ENCODE results near the gene MKNK2.

The MKNK2 gene

DNA sequence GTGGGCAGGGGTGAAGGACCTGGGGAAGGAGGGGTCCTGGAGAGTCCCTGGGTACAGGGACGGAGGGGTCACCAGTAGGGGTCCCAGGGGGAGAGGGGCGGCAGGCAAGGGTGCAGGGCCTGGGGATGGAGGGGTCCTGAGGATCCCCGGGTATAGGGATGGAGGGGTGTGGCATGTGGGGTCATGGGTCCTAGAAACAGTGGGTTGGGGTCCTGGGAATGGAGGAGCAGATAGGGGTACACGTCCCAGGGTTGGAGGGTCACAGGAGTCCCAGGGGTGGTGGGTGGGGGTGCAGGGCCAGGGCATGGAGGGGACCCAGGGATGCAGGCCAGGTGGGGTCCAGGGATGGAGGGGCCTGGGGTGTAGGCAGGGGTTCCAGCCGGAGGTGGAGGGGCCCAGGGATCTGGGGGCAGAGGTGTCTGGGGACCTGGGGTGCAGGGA, 36.9 kb downstream of the MKNK2 start:
- no peak for DNase-seq
- H3K27me3 ChIP-seq (ENCODE audit: insufficient read depth, low read depth, severe bottlenecking): no peaks in the 10 kb centered on the region
- no peaks in the 10 kb centered on the region for H3K9me3 ChIP-seq (ENCODE audit: severe bottlenecking)
- H3K27ac ChIP-seq: no peak overlapping the region
- TF ChIP-seq, protein P1, sequence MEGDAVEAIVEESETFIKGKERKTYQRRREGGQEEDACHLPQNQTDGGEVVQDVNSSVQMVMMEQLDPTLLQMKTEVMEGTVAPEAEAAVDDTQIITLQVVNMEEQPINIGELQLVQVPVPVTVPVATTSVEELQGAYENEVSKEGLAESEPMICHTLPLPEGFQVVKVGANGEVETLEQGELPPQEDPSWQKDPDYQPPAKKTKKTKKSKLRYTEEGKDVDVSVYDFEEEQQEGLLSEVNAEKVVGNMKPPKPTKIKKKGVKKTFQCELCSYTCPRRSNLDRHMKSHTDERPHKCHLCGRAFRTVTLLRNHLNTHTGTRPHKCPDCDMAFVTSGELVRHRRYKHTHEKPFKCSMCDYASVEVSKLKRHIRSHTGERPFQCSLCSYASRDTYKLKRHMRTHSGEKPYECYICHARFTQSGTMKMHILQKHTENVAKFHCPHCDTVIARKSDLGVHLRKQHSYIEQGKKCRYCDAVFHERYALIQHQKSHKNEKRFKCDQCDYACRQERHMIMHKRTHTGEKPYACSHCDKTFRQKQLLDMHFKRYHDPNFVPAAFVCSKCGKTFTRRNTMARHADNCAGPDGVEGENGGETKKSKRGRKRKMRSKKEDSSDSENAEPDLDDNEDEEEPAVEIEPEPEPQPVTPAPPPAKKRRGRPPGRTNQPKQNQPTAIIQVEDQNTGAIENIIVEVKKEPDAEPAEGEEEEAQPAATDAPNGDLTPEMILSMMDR (IDR thresholded peaks at IDR 0.05; ENCODE audit: low read depth, low read length): no peak
- H3K4me3 ChIP-seq (ENCODE audit: low read depth, low read length): no peak overlapping the region
- peaks cover 10% of the 10 kb centered on the region; the same call in 1 of the 2 replicates for H3K36me3 ChIP-seq

DNA sequence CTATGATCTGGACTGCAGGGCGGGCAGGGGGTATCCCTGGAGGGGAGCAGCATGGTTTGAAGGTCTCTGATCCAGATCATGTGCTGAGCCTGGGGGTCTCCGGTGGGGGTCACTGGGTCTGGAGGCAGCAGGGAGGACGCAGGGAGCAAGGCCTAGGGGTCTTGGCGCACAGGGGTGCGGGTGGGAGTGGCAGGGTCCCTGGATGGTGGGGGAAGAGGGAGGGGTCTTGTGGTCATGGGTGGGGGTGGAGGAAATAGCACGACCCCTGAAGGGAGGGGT, 37.4 kb downstream of the MKNK2 start:
- Histone ChIP-seq H3K27ac (no peak overlapping the region), H3K4me3 (ENCODE audit: low read depth, low read length) (no peak overlapping the region), H3K36me3 (peaks cover 10% of the 10 kb centered on the region; the same call in 1 of the 2 replicates), H3K9me3 (ENCODE audit: severe bottlenecking) (no peaks in the 10 kb centered on the region), H3K27me3 (ENCODE audit: insufficient read depth, low read depth, severe bottlenecking) (no peaks in the 10 kb centered on the region)
- TF ChIP-seq, protein P1 (IDR thresholded peaks at IDR 0.05; ENCODE audit: low read depth, low read length): no peak
- DNase-seq: no peak

DNA sequence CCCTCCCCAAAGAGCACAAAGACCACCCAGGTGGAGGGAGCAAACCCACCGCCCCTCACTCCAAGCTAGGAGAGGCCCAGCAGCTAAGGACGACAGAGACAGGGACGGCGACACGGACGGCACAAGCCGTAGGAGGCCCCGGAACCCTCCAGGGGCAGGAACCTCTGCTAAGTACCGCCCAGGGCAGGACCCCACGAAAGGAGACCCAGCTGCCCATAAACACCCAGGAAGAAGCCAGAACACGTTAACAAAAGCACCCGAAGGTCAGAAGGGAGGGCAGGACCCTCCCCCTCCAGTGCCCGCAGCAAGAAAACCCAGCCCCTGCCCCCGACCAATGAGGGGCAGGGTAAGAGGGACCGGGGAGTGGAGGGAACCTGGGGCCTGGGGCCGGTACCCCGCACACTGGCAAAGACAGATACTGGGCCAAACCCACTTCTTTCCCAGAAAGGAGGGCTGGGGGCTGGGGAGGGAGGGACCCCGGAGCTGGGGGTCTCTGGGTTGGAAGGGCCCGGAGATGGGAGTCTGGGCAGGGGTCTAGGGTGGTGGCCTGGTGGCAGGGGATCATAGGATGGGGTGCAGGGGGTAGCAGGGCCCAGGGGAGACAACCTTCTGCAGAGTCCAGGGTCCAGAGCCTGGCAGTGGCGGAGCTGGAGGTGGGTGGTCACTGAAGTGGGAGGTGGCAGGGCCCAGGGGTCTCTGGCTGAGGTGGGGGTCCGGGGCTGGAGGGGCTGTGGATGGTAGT, 37.9 kb downstream of the MKNK2 start:
- Histone ChIP-seq H3K9me3 (ENCODE audit: severe bottlenecking) (no peaks in the 10 kb centered on the region), H3K27me3 (ENCODE audit: insufficient read depth, low read depth, severe bottlenecking) (no peaks in the 10 kb centered on the region), H3K4me3 (ENCODE audit: low read depth, low read length) (no peak overlapping the region), H3K36me3 (peaks cover 10% of the 10 kb centered on the region; the same call in 1 of the 2 replicates), H3K27ac (no peak overlapping the region)
- no peak for DNase-seq
- TF ChIP-seq, protein P1 (IDR thresholded peaks at IDR 0.05; ENCODE audit: low read depth, low read length): no peak

DNA sequence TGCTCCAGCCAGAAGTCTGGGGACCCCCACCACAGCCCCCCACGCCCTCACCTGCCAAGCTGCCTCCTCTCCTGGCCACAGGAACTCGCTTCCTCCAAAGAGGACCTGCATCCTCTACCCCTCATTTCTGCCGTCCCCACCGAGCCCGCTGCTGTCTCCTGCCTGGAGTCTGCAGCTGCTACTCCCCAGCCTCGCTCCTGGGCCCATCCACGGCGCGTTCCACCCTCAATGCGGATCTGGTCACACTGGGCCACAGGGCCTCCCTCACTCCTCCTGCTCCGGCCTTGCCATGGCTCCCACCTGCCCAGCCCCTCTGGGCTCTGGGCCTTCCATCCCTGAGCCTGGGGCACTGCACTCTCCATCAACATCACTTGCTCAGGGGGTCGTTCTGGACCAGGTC, 39.9 kb downstream of the MKNK2 start:
- Histone ChIP-seq H3K9me3 (ENCODE audit: severe bottlenecking) (no peaks in the 10 kb centered on the region), H3K27ac (no peak overlapping the region), H3K36me3 (peaks cover 10% of the 10 kb centered on the region; the same call in 1 of the 2 replicates), H3K4me3 (ENCODE audit: low read depth, low read length) (no peak overlapping the region), H3K27me3 (ENCODE audit: insufficient read depth, low read depth, severe bottlenecking) (no peaks in the 10 kb centered on the region)
- no peak for DNase-seq
- TF ChIP-seq, protein P1 (IDR thresholded peaks at IDR 0.05; ENCODE audit: low read depth, low read length): no peak

DNA sequence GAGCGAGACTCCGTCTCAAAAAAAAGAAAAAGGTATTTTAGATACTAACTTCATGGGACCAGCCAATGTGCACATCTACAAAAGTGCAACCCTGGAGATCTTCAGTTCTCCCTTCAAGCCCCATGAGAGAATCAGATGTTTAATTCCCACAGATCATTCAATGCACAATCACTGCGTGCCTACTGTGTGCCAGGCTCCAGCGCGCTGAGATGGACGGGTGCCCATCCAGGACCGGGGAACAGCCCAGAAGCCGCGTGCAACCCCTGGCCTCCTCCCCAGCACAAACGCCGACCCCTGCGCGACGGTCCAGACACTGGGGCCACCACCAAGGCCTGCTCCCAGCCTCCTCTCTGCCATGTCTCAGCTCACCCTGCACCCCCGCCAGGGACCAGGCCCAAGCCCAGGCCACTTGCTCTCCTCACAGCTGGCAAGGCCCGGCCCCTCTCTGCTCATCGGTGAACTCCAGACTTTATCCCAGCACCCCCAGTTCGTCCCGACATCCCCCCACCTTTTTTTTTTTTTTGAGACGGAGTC, 40.8 kb downstream of the MKNK2 start:
- peaks cover 10% of the 10 kb centered on the region; the same call in 1 of the 2 replicates for H3K36me3 ChIP-seq
- TF ChIP-seq, protein P1 (IDR thresholded peaks at IDR 0.05; ENCODE audit: low read depth, low read length): no peak
- no peak overlapping the region for H3K4me3 ChIP-seq (ENCODE audit: low read depth, low read length)
- DNase-seq: no peak
- no peak overlapping the region for H3K27ac ChIP-seq
- H3K27me3 ChIP-seq (ENCODE audit: insufficient read depth, low read depth, severe bottlenecking): no peaks in the 10 kb centered on the region
- H3K9me3 ChIP-seq (ENCODE audit: severe bottlenecking): no peaks in the 10 kb centered on the region
